HG02623 (cell line): Measurements from ENCODE around the gene CREB3L2.
"Not testable (repeated sequence)": the region's sequence is repeated elsewhere in the genome, so short reads cannot be mapped to it uniquely, and the experiment has no call there.

ENCODE experiments used
- ATAC-seq: cut with Tn5 transposase; IDR thresholded peaks from one replicate; pipeline ENCODE4 v1.9.1; 2021; ENCODE audit warnings: moderate library complexity; ENCODE audit not compliant: unreplicated experiment

CREB3L2 gene

GRCh38 chr7:137989094-137989493, 12.8 kb downstream of the CREB3L2 start:
- ATAC-seq, result no peak

DNA sequence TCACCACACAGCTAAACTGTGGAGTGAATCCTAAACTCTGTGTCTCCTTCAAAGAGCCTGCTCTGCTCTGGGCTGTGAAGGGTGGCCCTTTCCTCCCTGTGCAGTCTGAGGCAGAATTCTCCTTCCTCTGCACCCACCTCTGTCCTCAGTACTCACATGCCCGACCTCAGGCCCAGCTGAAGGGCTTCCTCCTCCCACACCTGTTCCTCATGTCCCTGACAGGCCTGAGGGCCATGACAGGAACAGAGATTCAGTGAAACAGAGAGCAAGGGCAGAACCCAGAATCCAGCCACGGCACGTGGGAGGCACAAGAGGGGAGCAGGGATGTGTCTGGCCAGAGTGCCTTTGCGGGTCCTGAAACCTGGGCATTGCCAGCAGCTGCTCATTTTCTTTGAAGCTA, 13.9 kb downstream of the CREB3L2 start:
- peak; percentile 63 for ATAC-seq

- ATAC-seq, result no peak
Measured at GRCh38 chr7:137987563-137987962, 14.3 kb downstream of the CREB3L2 start.

- ATAC-seq, result no peak
Measured at GRCh38 chr7:137987018-137987349, 14.9 kb downstream of the CREB3L2 start.

DNA sequence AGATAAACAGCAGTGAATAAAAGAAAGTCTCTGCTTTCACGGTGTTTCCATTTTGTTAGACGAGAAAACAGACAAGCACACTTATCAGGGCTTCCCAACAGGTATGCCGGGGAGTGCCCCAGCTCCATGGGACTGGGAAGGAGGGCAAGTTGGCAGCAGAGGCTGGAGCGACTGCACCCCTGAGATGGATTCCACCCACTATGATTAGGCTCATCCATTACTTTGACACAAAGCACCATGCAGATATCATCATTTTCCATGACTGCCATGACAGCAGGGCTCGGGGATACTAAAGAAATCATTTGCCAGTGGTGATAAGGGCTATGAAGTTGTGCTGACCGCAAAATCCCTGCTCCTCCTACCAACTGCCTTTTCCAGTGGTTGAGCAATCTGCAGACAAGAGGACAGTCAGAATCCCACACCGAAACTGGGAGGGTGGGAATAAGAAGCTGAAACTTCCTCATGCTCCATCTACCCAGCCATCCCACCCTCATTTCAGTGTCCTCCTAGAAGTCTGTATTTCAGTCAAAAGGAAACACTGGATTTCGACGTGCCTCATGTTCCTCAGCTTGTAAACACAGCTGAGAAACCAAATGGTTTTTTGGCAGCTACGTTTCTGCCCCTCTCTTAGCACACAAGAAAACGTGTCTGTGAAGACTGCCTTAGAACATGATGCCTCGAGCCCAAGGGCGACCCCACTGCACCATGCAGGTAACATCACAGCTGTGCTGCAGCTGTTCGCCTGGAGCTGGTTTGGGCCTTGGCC, 15.5 kb downstream of the CREB3L2 start:
- no peak for ATAC-seq

GRCh38 chr7:137985897-137986251, 16.0 kb downstream of the CREB3L2 start:
- peak; percentile 34 for ATAC-seq

GRCh38 chr7:137985253-137985896, 16.5 kb downstream of the CREB3L2 start:
- ATAC-seq, result peak; percentile 42

DNA sequence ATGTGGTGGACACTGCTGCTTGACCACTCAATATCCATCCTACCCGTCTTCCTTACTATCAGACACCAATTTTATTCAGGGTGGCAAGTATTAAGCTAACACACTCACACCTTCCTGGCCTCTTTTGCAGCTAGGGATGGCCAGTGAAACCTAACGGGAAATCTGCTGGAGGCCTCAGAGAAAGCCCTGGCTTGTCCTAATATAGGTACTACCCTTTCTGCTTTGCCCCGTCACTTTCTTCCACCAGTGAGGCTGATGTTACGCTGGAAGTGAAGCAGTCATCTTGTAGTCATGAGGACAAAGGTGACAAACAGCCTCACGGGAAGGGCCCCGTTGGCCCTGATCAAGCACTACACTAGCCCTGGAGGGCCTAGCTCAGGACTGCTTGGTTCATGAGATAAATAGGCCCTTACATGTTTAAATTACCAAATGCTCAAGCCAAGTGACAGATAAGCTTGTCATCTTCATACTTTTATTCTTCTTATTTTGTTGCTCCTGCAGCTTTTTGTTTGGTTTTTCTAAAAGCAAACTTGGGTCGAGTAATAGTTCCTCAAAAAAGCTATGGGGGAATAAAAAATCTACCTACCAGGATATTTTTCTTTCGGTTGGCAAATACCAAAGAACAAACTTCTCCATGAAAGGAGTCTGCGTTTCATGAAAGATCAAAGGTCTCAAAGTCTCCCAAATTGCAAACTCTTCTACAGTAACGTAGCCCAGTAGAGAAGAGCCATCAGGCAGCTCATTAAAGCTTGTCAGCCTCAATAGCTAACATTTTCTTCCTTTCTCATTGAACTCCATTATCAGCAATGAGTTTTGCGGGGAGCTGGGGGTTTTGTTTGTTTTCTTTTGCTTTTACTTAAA, 17.5 kb downstream of the CREB3L2 start:
- no peak for ATAC-seq

DNA sequence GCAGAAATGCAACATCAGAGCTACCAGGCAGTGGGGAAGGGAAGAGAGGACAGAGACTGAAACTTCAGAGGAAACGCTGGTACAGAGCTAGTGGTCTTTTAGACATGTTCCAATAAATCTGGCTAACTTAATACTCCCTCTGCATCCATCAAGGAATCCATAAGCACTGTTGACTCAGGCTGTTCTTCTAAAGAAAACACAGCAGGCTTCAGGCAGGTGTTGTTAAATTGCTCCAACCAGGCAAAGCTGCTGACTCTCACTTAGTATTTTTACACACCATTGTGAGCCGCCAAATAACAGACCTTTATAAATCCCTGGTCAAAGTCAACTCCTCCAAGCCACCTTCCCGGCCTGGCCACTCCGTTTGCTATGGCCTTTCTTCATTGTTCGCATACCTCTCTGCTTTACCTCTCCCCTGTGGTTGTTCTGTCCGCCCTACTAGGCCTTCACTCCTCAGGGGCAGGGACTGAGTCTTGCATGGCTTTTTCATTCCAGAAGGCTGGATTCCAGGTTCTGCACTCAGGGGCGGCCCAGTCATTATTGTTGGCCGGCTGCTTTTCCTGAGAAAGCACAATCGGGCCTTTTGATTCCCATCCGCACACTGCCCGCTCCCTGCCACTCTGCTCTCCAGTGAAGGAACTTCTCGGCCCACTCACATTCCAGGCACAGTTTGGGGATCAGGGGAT, 18.4 kb downstream of the CREB3L2 start:
- no peak for ATAC-seq

DNA sequence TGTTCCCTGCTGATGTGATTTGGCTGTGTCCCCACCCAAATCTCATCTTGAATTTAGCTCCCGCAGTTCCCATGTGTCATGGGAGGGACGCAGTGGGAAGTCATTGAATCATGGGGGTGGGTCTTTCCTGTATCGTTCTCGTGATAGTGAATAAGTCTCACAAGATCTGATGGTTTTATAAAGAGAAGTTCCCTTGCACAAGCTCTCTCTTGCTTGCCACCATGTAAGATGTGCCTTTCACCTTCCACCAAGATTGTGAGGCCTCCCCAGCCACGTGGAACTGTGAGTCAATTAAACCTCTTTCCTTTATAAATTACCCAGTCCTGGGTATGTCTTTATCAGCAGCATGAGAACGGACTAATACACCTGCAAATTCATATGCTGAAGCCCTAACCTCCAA, 19.5 kb downstream of the CREB3L2 start:
- not testable (repeated sequence) for ATAC-seq

- ATAC-seq, result peak; percentile 51
Measured at GRCh38 chr7:137981668-137982067, 20.2 kb downstream of the CREB3L2 start.

- no peak for ATAC-seq
Measured at GRCh38 chr7:137981175-137981574, 20.7 kb downstream of the CREB3L2 start.

DNA sequence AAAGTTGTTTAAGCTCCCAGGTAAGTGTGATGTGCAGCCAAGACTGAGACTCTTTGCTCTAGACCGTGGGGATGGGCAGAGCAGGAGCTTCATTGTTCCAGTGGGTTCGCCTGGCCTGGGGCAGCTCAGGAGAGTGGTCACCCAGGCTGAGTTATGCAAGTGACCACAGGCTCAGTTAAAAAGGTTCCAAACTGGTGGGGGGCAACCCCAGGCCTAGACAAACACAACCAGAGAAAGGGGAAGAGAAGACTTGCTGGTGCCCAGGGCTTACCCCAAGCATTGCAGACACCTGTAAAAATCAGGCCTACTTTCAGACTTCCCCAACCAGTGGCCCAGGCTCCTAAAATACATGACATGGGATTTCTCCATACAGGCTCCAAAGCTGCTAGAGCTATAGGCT, 21.6 kb downstream of the CREB3L2 start:
- no peak for ATAC-seq

DNA sequence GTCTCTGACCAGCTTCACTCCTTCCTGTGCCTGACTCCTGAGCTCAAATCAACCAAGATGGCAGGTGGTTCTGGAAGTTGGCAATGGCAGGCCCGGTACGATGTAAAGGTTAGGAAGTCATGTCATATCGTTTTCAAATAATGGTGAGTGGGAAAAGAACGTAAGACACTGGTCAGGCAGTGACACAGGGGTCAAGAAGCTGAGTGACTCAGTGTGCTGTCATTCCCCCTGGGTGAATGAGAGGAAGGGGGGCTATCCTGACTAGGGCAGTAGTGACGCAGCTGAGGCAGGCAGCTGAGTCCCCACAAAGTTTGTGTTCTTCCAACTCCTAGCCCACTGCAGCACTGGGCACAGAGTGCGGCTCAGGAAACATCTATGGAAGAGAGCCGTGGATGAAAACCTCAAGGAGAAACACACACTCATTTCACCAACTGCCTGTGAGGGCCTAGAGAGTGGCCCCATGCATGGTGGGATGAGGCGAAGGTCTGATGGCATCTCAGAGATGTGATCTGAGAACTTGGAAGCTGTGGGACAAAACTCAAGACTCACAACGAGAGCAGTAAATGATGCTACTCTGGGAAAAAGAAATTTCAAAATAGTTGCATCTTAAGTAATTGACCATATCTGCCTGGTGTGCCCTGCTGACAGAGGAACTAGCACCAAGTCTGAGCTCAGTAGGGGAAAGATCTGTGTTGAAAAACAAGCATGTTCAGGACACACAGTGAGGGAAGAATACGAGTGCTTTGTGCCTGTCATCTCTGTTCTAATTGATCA, 23.2 kb downstream of the CREB3L2 start:
- no peak for ATAC-seq

- no peak for ATAC-seq
Measured at GRCh38 chr7:137977173-137977572, 24.7 kb downstream of the CREB3L2 start.

- ATAC-seq, result no peak
Measured at GRCh38 chr7:137976696-137977095, 25.2 kb downstream of the CREB3L2 start.

DNA sequence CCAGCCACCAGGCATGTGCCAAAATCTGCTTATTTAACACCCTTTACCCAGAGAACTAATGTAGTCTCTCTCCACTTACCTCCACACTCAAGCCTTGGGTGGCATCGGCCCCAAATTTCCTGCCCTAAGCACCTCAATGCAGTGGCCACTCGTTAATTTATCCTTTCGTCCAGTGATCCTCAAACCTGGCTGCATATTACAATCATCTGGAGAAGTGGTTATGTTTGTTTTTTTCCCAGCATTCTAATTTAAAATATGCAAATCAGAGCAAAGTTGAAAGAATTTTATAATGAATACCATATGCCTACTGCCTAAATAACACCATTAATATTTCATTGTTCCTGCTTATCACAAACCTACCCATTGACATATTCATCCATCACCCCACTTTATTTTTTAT, 25.7 kb downstream of the CREB3L2 start:
- no peak for ATAC-seq

- ATAC-seq, result no peak
Measured at GRCh38 chr7:137975768-137976167, 26.1 kb downstream of the CREB3L2 start.

DNA sequence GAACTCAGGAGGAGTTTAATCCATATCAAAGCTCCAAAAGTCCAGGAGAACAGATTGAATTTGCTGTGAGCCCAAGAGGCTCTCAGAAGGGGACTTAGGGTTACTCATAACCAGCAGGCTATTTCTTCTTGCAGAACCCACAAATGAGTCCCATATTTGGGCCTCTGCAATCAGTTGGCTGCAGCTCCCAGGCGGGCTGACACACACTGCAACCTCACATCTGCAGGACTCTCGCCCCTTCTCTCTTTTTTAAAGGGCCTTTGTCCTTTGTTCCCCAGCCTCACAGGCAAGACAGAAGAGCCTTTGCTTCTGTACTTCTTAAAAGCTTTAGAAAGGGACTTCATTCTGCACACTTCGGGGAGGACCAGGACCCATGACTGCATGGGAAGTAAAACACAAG, 26.7 kb downstream of the CREB3L2 start:
- peak; percentile 73 for ATAC-seq

- no peak for ATAC-seq
Measured at GRCh38 chr7:137974766-137975165, 27.1 kb downstream of the CREB3L2 start.
